GM18867 (cell line): ENCODE results near the gene ABR.
"Not testable (repeated sequence)": the region's sequence is repeated elsewhere in the genome, so short reads cannot be mapped to it uniquely, and the experiment has no call there.

ENCODE experiments used
- ATAC-seq: cut with Tn5 transposase; IDR thresholded peaks from one replicate; pipeline ENCODE4 v1.9.1; 2021; ENCODE audit warnings: mild to moderate bottlenecking, moderate library complexity; ENCODE audit not compliant: unreplicated experiment

Gene ABR

GRCh38 chr17:1123393-1123831 lies 56.4 kb downstream of the ABR start:
- no peak for ATAC-seq

- ATAC-seq: peak; percentile 49
These were observed 57.0 kb downstream of the ABR start for GRCh38 chr17:1122533-1123392.

- not testable (repeated sequence) for ATAC-seq
These were observed 58.4 kb downstream of the ABR start for GRCh38 chr17:1121442-1121817.

GRCh38 chr17:1120596-1121441 lies 59.0 kb downstream of the ABR start:
- no peak for ATAC-seq

- ATAC-seq: no peak
These were observed 59.9 kb downstream of the ABR start for GRCh38 chr17:1119924-1120323.

- no peak for ATAC-seq
These were observed 63.2 kb downstream of the ABR start for GRCh38 chr17:1116602-1117001.

- ATAC-seq: no peak
These were observed 66.9 kb downstream of the ABR start for GRCh38 chr17:1112875-1113274.

- ATAC-seq: no peak
These were observed 68.0 kb downstream of the ABR start for GRCh38 chr17:1111599-1112443.

- no peak for ATAC-seq
These were observed 68.8 kb downstream of the ABR start for GRCh38 chr17:1110862-1111598.

- ATAC-seq: no peak
These were observed 69.3 kb downstream of the ABR start for GRCh38 chr17:1110541-1110861.

GRCh38 chr17:1109606-1110540 lies 69.9 kb downstream of the ABR start:
- no peak for ATAC-seq

- no peak for ATAC-seq
These were observed 70.8 kb downstream of the ABR start for GRCh38 chr17:1108765-1109605.

GRCh38 chr17:1108478-1108764 lies 71.4 kb downstream of the ABR start:
- no peak for ATAC-seq

GRCh38 chr17:1107777-1108477 lies 71.9 kb downstream of the ABR start:
- ATAC-seq: no peak

GRCh38 chr17:1107083-1107776 lies 72.6 kb downstream of the ABR start:
- no peak for ATAC-seq

- ATAC-seq: no peak
These were observed 75.6 kb downstream of the ABR start for GRCh38 chr17:1104222-1104621.

GRCh38 chr17:1100382-1100781 lies 79.4 kb downstream of the ABR start:
- no peak for ATAC-seq

GRCh38 chr17:1099242-1099641 lies 80.5 kb downstream of the ABR start:
- no peak for ATAC-seq
